Epithelial cell of proximal tubule (primary cell): ENCODE measurements around the gene ABHD12B. TPM values are rescaled to one million over a fixed set of nuclear protein-coding genes. Genes with fewer than 3 reads are reported as not detected.
A peak's percentile ranks its signal among the peaks of the same experiment; 100 is the strongest.

ENCODE experiments used
- DNase-seq: peaks from one replicate; pipeline ENCODE4 v3.0.0-alpha.2; 2011; ENCODE audit warnings: low read depth
- H3K4me3 ChIP-seq: 2 replicates; pipeline ENCODE4 v1.5.1; 2011; ENCODE audit warnings: low read depth, mild to moderate bottlenecking, low read length
- CTCF ChIP-seq: conservative IDR thresholded peaks from 2 replicates; pipeline ENCODE4 v1.5.1; 2012; ENCODE audit warnings: low read depth, mild to moderate bottlenecking, low read length
- total RNA-seq: library from RNA; depleted of rRNA; stranded (reverse); fragments of >200 nt; gene quantifications from 2 replicates; pipeline ENCODE4 v1.2.3, GENCODE V29; 2015

The ABHD12B gene
- total RNA-seq, 1 donor from 2014 or later = not detected

- H3K4me3 ChIP-seq = no peak overlapping the region
- no peak for TF ChIP-seq CTCF
- DNase-seq = no peak
These were observed 42.9 kb upstream of the ABHD12B start for GRCh38 chr14:50828721-50829488.

GRCh38 chr14:50829489-50830043 is 42.3 kb upstream of the ABHD12B start:
- DNase-seq = no peak
- no peak for TF ChIP-seq CTCF
- peak overlapping the region; percentile 82 for H3K4me3 ChIP-seq

GRCh38 chr14:50830044-50830931 is 41.6 kb upstream of the ABHD12B start:
- no peak for TF ChIP-seq CTCF
- H3K4me3 ChIP-seq = peak overlapping the region; percentile 82
- no peak for DNase-seq

GRCh38 chr14:50830932-50831725 is 40.7 kb upstream of the ABHD12B start, which contains the start of gene NIN:
NIN (minus strand) TSS chr14:50831162; CDS start chr14:50822056, 9,106 bp downstream.
- TF ChIP-seq CTCF = no peak
- no peak for DNase-seq
- H3K4me3 ChIP-seq = peak within 1 kb of the TSS; percentile 82

- DNase-seq = no peak
- peak overlapping the region; percentile 82 for H3K4me3 ChIP-seq
- TF ChIP-seq CTCF = no peak
These were observed 40.1 kb upstream of the ABHD12B start for GRCh38 chr14:50831726-50832168.

- H3K4me3 ChIP-seq = no peak overlapping the region
- DNase-seq = no peak
- TF ChIP-seq CTCF = no peak
These were observed 38.8 kb upstream of the ABHD12B start for GRCh38 chr14:50832935-50833630.
